ENCODE measurements around the gene LYST.

Gene LYST

GRCh38 chr1:235632506-235633401, 234.0 kb downstream of the LYST start:
- peak; percentile 27 for DNase-seq (ENCODE audit: low read depth)

GRCh38 chr1:235631816-235632215, 234.9 kb downstream of the LYST start:
- DNase-seq (ENCODE audit: low read depth): no peak

- DNase-seq (ENCODE audit: low read depth): no peak
These were observed 238.2 kb downstream of the LYST start for GRCh38 chr1:235628316-235629005.

- no peak for DNase-seq (ENCODE audit: low read depth)
These were observed 240.9 kb downstream of the LYST start for GRCh38 chr1:235625831-235626230.

- no peak for DNase-seq (ENCODE audit: low read depth)
These were observed 241.4 kb downstream of the LYST start for GRCh38 chr1:235625340-235625739.

- DNase-seq (ENCODE audit: low read depth): peak; percentile 82
These were observed 241.9 kb downstream of the LYST start for GRCh38 chr1:235624721-235625333.

GRCh38 chr1:235622936-235623779, 243.5 kb downstream of the LYST start:
- DNase-seq (ENCODE audit: low read depth): no peak

- DNase-seq (ENCODE audit: low read depth): peak; percentile 22
These were observed 247.6 kb downstream of the LYST start for GRCh38 chr1:235619149-235619548.

GRCh38 chr1:235617808-235618207, 248.9 kb downstream of the LYST start:
- peak; percentile 67 for DNase-seq (ENCODE audit: low read depth)

GRCh38 chr1:235617140-235617539, 249.6 kb downstream of the LYST start:
- no peak for DNase-seq (ENCODE audit: low read depth)

GRCh38 chr1:235614442-235614954, 252.2 kb downstream of the LYST start:
- no peak for DNase-seq (ENCODE audit: low read depth)

GRCh38 chr1:235613602-235614001, 253.1 kb downstream of the LYST start:
- no peak for DNase-seq (ENCODE audit: low read depth)

GRCh38 chr1:235612761-235613160, 253.9 kb downstream of the LYST start:
- no peak for DNase-seq (ENCODE audit: low read depth)

Data from amniotic epithelial cell (primary cell).